ENCODE results near the gene KRT71. TPM values are rescaled to one million over a fixed set of nuclear protein-coding genes. Genes with fewer than 3 reads are reported as not detected.

KRT71 gene
- total RNA-seq, 1 experiment from 2014 or later = not detected

DNA sequence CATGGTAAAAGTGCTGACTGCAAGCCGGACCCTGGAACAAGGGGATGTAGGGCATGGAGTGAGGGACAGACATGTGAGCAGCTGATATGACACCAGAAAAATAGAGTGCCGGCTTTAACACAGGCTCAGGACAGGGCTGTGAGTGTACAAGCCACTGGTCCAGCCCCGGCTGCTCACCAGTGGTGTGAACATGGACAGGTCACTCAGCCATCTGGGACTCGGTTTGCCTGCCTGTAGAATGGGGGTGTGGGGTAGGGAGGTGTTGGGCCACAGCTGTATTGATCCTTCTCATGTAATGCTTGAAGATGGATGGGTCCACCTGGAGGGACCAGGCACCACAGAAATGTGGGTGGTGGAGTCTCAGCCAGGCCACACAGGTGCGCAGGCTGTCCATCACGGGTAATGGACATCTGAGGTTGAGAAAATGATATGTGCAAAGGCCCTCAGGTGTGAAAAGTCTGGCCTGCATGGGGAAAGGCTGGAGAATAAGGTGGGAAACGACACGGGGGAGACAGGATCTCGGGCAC, 31.3 kb upstream of the KRT71 start:
- H3K4me3 Mint-ChIP-seq = no peak overlapping the region
- DNase-seq (ENCODE audit: low spot score) (no peak), ATAC-seq (no peak)
- ChIA-PET POLR2A (no interaction called here), CTCF (interaction anchor here (1.0 to 6.6 kb wide), 9 partner anchors 13 to 397 kb away, joined by 3 to 50 read pairs (median 7); no protein-coding TSS in a partner anchor)
- no peak overlapping the region for H3K27ac Mint-ChIP-seq
- no peaks in the 10 kb centered on the region for H3K27me3 Mint-ChIP-seq (ENCODE audit: low read depth)
- TF ChIP-seq CREB1 (CRISPR knock-in tag; IDR thresholded peaks at IDR 0.05) = no peak
- TF ChIP-seq SMAD4 (CRISPR knock-in tag; IDR thresholded peaks at IDR 0.05) = no peak
- no peak for TF ChIP-seq ZNF138 (CRISPR knock-in tag; conservative IDR thresholded peaks at IDR 0.05)
- TF ChIP-seq ZNF532 (CRISPR knock-in tag; IDR thresholded peaks at IDR 0.05; ENCODE audit: borderline replicate concordance) = no peak
- TF ChIP-seq RORB (CRISPR knock-in tag; IDR thresholded peaks at IDR 0.05) = no peak
- H3K9me3 Mint-ChIP-seq = no peaks in the 10 kb centered on the region
- peaks cover 6% of the 10 kb centered on the region for H3K4me1 Mint-ChIP-seq
- H3K36me3 Mint-ChIP-seq = no peaks in the 10 kb centered on the region

DNA sequence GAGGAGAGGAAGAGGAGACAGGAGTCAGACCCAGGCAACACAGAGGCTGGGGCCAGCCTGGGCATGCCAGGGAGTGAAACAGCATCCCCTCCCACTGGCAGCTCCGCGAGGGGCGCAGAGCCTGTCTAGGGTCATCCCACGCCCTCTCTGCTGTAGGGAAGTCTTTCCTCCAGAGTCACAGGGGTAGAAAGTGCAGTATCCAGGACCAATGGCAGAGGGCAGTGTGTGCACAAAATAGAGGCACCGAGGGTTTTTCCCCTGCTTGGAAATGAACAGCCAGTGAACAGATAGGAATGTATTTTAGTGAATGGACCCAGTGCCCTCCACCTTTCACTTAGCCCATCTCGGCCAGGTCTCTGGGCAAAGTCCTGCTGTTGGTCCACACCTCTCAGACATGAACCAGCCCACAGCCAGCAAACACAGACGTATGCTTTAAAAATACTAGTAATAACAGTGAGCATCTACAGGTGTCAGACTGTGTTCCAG, 30.1 kb upstream of the KRT71 start:
- TF ChIP-seq FOXP4 (CRISPR knock-in tag; IDR thresholded peaks at IDR 0.05) (no peak), TCF7 (CRISPR knock-in tag; IDR thresholded peaks at IDR 0.05; ENCODE audit: low read depth) (no peak), ERG (CRISPR knock-in tag; IDR thresholded peaks at IDR 0.05) (no peak), ZBTB21 (CRISPR knock-in tag; IDR thresholded peaks at IDR 0.05; ENCODE audit: borderline replicate concordance) (no peak), ZNF263 (CRISPR knock-in tag; IDR thresholded peaks at IDR 0.05; ENCODE audit: low read depth) (no peak), NR1H2 (CRISPR knock-in tag; IDR thresholded peaks at IDR 0.05) (no peak), PRDM15 (CRISPR knock-in tag; IDR thresholded peaks at IDR 0.05) (no peak), RORB (CRISPR knock-in tag; IDR thresholded peaks at IDR 0.05) (no peak), ZNF317 (CRISPR knock-in tag; IDR thresholded peaks at IDR 0.05; ENCODE audit: borderline replicate concordance, low read depth) (no peak), HMGXB4 (CRISPR knock-in tag; IDR thresholded peaks at IDR 0.05) (no peak), ZMAT4 (CRISPR knock-in tag; IDR thresholded peaks at IDR 0.05) (no peak), MXD4 (CRISPR knock-in tag; IDR thresholded peaks at IDR 0.05; ENCODE audit: borderline replicate concordance) (no peak), GTF2I (CRISPR knock-in tag; conservative IDR thresholded peaks at IDR 0.05) (no peak), CREB1 (CRISPR knock-in tag; IDR thresholded peaks at IDR 0.05) (no peak)
- CTCF ChIA-PET = interaction anchor here (0.5 to 6.6 kb wide), 34 partner anchors 10 to 426 kb away, joined by 3 to 50 read pairs (median 4); partner anchors contain the start of gene KRT5
- H3K4me3 Mint-ChIP-seq = no peak overlapping the region; the same call in 1 of the 2 replicates
- ATAC-seq (peak; percentile 97), DNase-seq (ENCODE audit: low spot score) (peak; percentile 74)
- no peaks in the 10 kb centered on the region for H3K9me3 Mint-ChIP-seq
- H3K27ac Mint-ChIP-seq = no peak overlapping the region
- no peaks in the 10 kb centered on the region for H3K36me3 Mint-ChIP-seq
- POLR2A ChIA-PET = interaction anchor here (0.9 kb wide), 1 partner anchor 287 kb away, joined by 3 read pairs; no protein-coding TSS in a partner anchor
- peaks cover 6% of the 10 kb centered on the region for H3K4me1 Mint-ChIP-seq
- H3K27me3 Mint-ChIP-seq (ENCODE audit: low read depth) = no peaks in the 10 kb centered on the region

Measured in WTC11 (cell line).